ENCODE data around the gene SOX9. TPM values are rescaled to one million over a fixed set of nuclear protein-coding genes. Genes with fewer than 3 reads are reported as not detected.

SOX9 gene
- total RNA-seq, 2 experiments from 2014 or later, result not detected

DNA sequence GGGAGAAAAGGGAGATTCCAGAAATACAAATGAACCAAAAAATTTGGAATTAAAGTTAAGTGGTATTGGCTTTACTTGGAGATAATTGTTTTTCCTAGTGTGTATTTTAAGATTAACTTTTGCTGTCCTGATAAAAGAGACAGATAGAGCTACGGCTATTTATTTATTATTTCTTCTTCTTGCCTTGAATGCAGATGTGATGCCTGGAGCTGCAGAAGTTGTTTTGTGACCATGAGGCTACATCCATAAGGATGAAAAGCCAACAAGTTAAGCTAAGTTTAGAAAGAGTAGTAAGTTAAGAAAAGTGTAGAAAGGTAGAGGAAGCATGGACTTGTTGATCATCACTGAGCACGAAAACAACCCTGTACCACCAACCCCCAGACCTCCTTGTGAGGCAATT, 41.7 kb downstream of the SOX9 start:
- no peaks in the 10 kb centered on the region for H3K4me1 Mint-ChIP-seq (ENCODE audit: low read depth)
- intact Hi-C loops (cut with micrococcal nuclease), result no loop called here
- ChIA-PET POLR2A (no interaction called here), CTCF (no interaction called here)
- no peak overlapping the region for H3K4me3 Mint-ChIP-seq
- H3K9me3 Mint-ChIP-seq, result peaks cover 5% of the 10 kb centered on the region
- H3K36me3 Mint-ChIP-seq, result no peaks in the 10 kb centered on the region
- no peak for DNase-seq
- H3K27me3 Mint-ChIP-seq, result no peaks in the 10 kb centered on the region
- H3K27ac Mint-ChIP-seq, result no peak overlapping the region

- H3K27ac Mint-ChIP-seq, result no peak overlapping the region
- peaks cover 5% of the 10 kb centered on the region for H3K9me3 Mint-ChIP-seq
- intact Hi-C loops (cut with micrococcal nuclease), result no loop called here
- no peaks in the 10 kb centered on the region for H3K36me3 Mint-ChIP-seq
- H3K4me3 Mint-ChIP-seq, result no peak overlapping the region
- ChIA-PET POLR2A (no interaction called here), CTCF (no interaction called here)
- peaks cover 2% of the 10 kb centered on the region for H3K27me3 Mint-ChIP-seq
- no peak for DNase-seq
- H3K4me1 Mint-ChIP-seq (ENCODE audit: low read depth), result no peaks in the 10 kb centered on the region
Observed at GRCh38 chr17:72163474-72163873, 42.7 kb downstream of the SOX9 start.

GRCh38 chr17:72164158-72164739, 43.4 kb downstream of the SOX9 start:
- no peaks in the 10 kb centered on the region for H3K4me1 Mint-ChIP-seq (ENCODE audit: low read depth)
- no peak for DNase-seq
- POLR2A ChIA-PET, result no interaction called here

DNA sequence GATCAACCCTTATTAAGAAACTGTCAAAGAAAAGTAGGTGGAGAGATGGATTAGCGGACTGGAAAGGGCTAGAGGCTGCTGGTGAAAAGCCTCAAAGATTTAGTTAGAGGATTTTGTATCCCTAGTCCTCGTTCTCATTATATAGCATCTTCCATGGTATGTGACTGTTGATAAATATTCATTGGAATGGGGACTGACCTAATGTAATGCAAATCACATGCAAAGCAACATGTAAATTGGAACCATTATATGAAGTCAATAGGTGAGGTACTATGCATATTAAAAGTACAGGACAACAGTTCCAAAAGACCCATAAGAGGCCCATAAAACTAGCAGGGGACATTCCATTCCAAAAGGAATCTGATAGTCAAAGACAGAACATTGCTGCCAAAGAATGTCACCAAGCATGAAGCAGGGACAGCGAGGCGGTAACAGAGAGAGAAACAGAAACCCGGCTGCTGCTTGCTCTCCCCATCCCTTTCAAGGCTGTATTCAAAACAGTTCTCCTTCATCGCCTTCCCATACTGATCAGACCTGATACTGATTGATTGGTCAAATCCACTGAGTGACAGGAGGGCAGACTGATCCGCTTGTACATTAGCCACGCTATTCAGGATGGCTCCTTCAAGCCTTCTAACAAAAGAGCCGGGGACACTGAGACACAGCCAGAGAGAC, 44.5 kb downstream of the SOX9 start:
- Mint-ChIP-seq H3K27ac (no peak overlapping the region), H3K4me3 (no peak overlapping the region), H3K36me3 (no peaks in the 10 kb centered on the region), H3K9me3 (no peaks in the 10 kb centered on the region), H3K4me1 (ENCODE audit: low read depth) (no peaks in the 10 kb centered on the region), H3K27me3 (peaks cover 2% of the 10 kb centered on the region)
- ChIA-PET CTCF (no interaction called here), POLR2A (no interaction called here)
- DNase-seq, result no peak
- intact Hi-C loops (cut with micrococcal nuclease), result no loop called here

More at GRCh38 chr17:72164158-72164739, 43.4 kb downstream of the SOX9 start:
- Mint-ChIP-seq H3K9me3 (peaks cover under 1% of the 10 kb centered on the region), H3K27ac (no peak overlapping the region), H3K36me3 (no peaks in the 10 kb centered on the region), H3K4me3 (no peak overlapping the region), H3K27me3 (peaks cover 2% of the 10 kb centered on the region)
- intact Hi-C loops (cut with micrococcal nuclease), result no loop called here
- CTCF ChIA-PET, result no interaction called here

DNA sequence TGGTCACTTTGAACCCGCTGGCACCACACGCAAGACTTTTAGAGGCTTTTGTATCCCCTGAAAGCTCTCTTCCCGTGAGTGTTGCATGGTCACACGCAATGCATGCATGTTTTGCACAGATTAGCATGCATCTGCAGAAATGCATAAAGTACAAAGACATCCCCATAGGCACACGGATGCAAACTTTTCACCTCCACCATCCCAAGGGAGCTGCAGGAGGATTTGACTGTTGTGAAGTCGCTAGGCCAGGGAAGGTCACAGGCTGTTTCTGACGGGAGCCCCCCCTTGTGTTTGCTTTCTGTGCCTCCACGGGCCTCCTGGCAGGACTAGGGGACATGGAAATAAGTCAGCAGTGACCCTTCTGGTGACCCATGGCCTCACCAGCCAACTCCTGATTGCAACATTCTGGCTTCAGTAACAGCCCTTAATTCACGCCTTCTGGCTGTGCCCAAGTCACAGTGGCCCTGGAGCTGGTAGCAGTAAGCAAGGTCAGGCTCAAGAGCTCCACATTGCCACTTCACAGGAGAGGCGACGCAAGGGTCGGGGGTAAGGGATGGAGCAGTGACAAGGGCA, 45.1 kb downstream of the SOX9 start:
- Mint-ChIP-seq H3K4me3 (no peak overlapping the region), H3K4me1 (ENCODE audit: low read depth) (no peaks in the 10 kb centered on the region), H3K27me3 (peaks cover 2% of the 10 kb centered on the region), H3K36me3 (no peaks in the 10 kb centered on the region), H3K9me3 (no peaks in the 10 kb centered on the region), H3K27ac (no peak overlapping the region)
- POLR2A ChIA-PET, result interaction anchor here (0.6 kb wide), 1 partner anchor 1352 kb away, joined by 4 read pairs; no protein-coding TSS in a partner anchor
- DNase-seq, result no peak
- intact Hi-C loops (cut with micrococcal nuclease), result no loop called here
- CTCF ChIA-PET, result no interaction called here

- POLR2A ChIA-PET, result no interaction called here
- H3K27me3 Mint-ChIP-seq, result peaks cover 2% of the 10 kb centered on the region
- intact Hi-C loops (cut with micrococcal nuclease), result no loop called here
- no peaks in the 10 kb centered on the region for H3K36me3 Mint-ChIP-seq
- no peak overlapping the region for H3K27ac Mint-ChIP-seq
- H3K4me3 Mint-ChIP-seq, result no peak overlapping the region
- CTCF ChIA-PET, result no interaction called here
- no peak for DNase-seq
- H3K4me1 Mint-ChIP-seq (ENCODE audit: low read depth), result no peaks in the 10 kb centered on the region
- H3K9me3 Mint-ChIP-seq, result no peaks in the 10 kb centered on the region
Observed at GRCh38 chr17:72167593-72167992, 46.8 kb downstream of the SOX9 start.

GRCh38 chr17:72169823-72170222, 49.0 kb downstream of the SOX9 start:
- H3K36me3 Mint-ChIP-seq, result no peaks in the 10 kb centered on the region
- POLR2A ChIA-PET, result no interaction called here

DNA sequence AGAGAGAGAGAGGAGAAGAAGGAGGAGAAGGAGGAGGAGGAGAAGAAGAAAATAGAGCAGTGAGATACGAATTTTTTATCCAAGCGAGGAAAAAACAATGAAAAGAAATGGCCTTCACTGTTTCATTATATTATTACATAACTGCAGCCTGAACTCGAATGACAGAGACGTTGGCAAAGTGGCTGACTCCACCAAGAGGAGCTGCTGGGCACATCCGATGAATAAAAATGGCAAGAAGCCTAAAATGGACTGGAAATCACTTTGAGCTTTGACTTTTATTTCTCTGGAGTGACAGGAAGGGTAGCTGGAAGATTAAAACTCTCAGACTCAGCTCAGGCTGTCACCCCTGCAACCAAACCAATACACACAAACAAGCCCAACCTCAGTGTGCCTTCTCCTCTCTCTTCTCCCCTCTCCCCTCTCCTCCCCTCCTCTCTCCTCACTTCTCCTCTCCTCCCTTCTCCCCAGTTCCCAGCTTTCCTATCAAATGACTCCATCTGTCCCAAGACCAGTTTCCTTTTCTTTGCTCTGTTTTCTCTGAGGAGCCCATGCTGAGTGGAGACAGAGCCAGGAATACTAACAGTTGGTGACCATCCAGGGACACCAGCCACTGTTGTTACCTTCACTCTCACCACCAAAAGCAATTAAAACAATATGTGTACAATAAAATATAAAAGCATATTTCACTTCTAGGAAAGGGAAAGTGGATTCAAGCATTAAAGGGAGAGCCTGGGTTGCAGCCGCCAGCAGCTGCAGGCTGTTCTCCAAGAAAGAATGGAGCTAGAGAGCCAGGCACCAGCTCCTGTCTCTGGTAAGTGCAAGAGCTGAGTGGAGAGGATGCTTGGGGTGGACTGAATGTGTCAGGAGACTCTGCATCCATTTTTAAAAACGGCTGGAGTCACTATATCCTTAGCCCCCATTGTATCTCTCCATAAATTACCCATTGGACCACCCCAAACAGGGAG, 51.2 kb downstream of the SOX9 start:
- H3K27me3 Mint-ChIP-seq, result peaks cover 2% of the 10 kb centered on the region
- no peaks in the 10 kb centered on the region for H3K9me3 Mint-ChIP-seq
- no peak for DNase-seq
- intact Hi-C loops (cut with micrococcal nuclease), result no loop called here
- H3K36me3 Mint-ChIP-seq, result no peaks in the 10 kb centered on the region
- no peaks in the 10 kb centered on the region for H3K4me1 Mint-ChIP-seq (ENCODE audit: low read depth)
- ChIA-PET POLR2A (interaction anchor here (0.6 kb wide), 1 partner anchor 673 kb away, joined by 3 read pairs; no protein-coding TSS in a partner anchor), CTCF (no interaction called here)
- H3K27ac Mint-ChIP-seq, result no peak overlapping the region
- no peak overlapping the region for H3K4me3 Mint-ChIP-seq

More at GRCh38 chr17:72169823-72170222, 49.0 kb downstream of the SOX9 start:
- no peak overlapping the region for H3K27ac Mint-ChIP-seq
- CTCF ChIA-PET, result no interaction called here
- no peaks in the 10 kb centered on the region for H3K4me1 Mint-ChIP-seq (ENCODE audit: low read depth)
- H3K9me3 Mint-ChIP-seq, result no peaks in the 10 kb centered on the region
- peaks cover 2% of the 10 kb centered on the region for H3K27me3 Mint-ChIP-seq
- intact Hi-C loops (cut with micrococcal nuclease), result no loop called here
- DNase-seq, result no peak
- no peak overlapping the region for H3K4me3 Mint-ChIP-seq

DNA sequence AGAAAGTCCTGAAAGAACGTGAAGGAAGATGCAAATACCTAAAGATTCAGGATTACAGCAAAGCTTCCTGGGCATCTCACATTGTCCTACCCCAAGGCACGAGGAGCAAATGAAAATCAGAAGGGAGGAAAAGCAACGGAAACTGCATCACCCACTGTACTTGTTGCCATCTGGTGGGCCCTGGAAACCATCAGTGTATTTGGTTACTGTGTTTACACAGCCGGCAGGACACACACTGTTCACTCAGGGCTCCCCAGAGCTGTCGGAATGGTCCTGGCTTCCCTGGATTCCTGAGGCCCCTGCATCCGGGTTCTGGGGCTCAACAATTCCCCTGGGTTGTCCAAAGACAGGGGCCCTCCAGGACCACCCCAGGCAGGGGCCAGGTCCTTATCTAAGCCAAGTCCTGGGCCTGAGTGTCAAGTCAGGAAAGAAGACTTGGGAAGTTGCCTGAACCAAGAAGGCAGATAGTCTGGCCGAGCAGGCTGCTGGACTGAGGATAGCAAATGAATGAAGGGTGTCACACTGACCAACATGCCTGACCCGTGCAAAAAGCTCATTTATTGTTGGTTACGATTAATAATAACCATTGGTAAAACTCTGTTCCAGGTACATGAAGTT, 52.8 kb downstream of the SOX9 start:
- ChIA-PET POLR2A (no interaction called here), CTCF (no interaction called here)
- Mint-ChIP-seq H3K4me3 (no peak overlapping the region), H3K27ac (no peak overlapping the region), H3K4me1 (ENCODE audit: low read depth) (no peaks in the 10 kb centered on the region), H3K36me3 (no peaks in the 10 kb centered on the region), H3K9me3 (no peaks in the 10 kb centered on the region), H3K27me3 (no peaks in the 10 kb centered on the region)
- no peak for DNase-seq
- intact Hi-C loops (cut with micrococcal nuclease), result no loop called here

GRCh38 chr17:72175263-72175662, 54.4 kb downstream of the SOX9 start:
- ChIA-PET CTCF (no interaction called here), POLR2A (no interaction called here)
- no peaks in the 10 kb centered on the region for H3K27me3 Mint-ChIP-seq
- H3K9me3 Mint-ChIP-seq, result no peaks in the 10 kb centered on the region
- no peak for DNase-seq
- no peak overlapping the region for H3K27ac Mint-ChIP-seq
- H3K4me3 Mint-ChIP-seq, result no peak overlapping the region
- H3K36me3 Mint-ChIP-seq, result no peaks in the 10 kb centered on the region
- H3K4me1 Mint-ChIP-seq (ENCODE audit: low read depth), result no peaks in the 10 kb centered on the region
- intact Hi-C loops (cut with micrococcal nuclease), result no loop called here
